IMR-90 (cell line): Measurements from ENCODE around the gene ITCH.

Experiments used
- MAZ ChIP-seq: IDR thresholded peaks from 2 replicates; pipeline ENCODE4 v1.6.1; 2012; ENCODE audit warnings: low read depth, mild to moderate bottlenecking, low read length, improper control_type of control experiment, moderate library complexity, borderline replicate concordance
- POLR2A ChIP-seq: IDR thresholded peaks from 2 replicates; pipeline ENCODE4 v1.6.1; 2012; ENCODE audit warnings: mild to moderate bottlenecking, low read depth, low read length

GRCh38 chr20:34544109-34544796 lies 181.2 kb downstream of the ITCH start:
- TF ChIP-seq MAZ (no peak), POLR2A (no peak)
